Stimulated activated CD8-positive, alpha-beta memory T cell treated with anti-CD3 and anti-CD28 coated beads, Interleukin-12 subunit alpha, Interleukin-12 subunit beta, amount 100 ng/mL, for 1 hour (primary cell): ENCODE results near the gene USP36.
"Not testable (repeated sequence)": the region's sequence is repeated elsewhere in the genome, so short reads cannot be mapped to it uniquely, and the experiment has no call there.

Source experiments
- DNase-seq: peaks from one replicate; pipeline ENCODE4 v3.0.0-alpha.2; 2020; ENCODE audit warnings: low read depth

Gene USP36

DNA sequence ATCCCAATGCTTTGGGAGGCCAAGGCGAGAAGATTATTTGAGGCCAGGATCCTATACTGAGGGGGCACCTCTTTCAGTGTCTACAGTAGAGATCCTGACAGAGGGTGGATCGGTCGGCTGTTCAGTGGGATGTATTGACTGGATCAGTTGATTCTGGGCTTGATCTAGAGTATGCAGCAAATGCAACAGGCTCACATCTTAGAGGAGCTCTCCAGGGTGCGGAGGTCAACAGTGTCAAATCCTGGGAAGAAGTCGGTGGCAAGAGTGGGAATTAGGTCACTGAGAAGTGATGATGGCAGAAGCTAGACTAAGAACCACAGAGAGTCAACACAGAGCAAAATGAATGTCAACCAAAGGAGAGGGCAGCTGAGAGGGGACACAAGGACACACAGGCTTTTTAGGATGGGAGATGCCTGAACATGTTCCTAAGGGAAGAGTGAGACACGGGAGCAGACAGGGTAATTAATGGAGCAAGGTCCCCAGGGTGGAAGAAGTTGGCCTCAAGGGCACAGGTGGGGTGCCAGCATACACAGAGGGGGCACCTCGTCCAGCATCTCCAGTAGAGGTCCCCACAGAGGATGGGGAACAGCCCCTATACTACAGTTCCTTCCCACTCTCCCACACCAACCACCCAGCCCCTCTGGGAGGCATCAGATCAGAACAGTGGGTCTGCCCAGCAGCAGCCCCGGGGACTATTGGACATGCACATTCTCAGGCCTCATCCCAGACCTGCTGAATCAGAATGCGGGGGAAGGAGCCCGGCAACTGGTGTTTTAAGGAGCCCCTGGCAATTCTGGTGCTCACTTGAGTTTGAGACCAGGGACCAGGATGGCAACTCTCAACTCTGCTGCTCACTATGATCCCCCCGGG is 48.5 kb downstream of the USP36 start:
- DNase-seq, result no peak

DNA sequence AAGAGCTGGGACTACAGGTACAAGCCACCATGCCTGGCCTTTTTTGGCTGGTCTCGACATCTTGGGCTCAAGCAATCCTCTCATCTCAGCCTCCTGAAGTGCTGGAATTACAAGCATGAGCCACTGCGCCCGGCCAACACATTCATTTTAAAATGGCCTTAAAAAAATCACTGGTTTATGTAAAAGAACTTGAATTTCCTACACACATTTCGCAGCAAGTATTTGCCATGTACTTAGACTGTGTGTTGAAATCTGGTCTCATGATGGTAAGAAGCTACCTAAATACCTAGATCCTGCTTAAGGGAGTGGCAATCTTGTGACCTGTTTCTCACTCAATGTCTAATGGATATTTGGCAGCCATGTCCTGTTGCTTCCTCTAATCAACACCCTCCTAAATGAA is 50.1 kb downstream of the USP36 start:
- no peak for DNase-seq

DNA sequence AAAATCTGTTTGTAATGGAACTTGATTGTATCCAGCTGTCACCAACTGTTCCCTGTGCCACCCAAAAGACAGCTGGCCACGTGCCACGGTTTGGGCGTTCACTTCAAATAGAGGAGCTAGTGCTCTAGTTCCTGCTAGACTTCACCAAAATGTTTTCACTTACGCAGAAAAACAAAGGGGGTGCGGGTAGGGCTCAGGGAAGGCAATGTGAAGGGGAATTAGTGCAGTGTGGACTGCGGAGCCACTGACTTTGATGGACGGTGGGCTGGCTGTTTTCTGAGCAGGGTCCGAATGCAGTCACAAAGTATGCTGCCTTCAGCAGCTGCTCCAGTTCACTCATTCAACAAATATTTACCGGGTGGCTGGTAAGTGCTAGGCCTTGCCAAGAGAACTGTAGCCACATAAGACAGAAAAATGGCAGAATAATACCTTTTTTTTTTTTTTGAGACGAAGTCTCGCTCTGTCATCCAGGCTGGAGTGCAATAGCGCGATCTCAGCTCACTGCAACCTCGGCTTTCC is 50.9 kb downstream of the USP36 start:
- DNase-seq, result no peak

- no peak for DNase-seq
These were observed 51.4 kb downstream of the USP36 start for GRCh38 chr17:78789149-78789662.

DNA sequence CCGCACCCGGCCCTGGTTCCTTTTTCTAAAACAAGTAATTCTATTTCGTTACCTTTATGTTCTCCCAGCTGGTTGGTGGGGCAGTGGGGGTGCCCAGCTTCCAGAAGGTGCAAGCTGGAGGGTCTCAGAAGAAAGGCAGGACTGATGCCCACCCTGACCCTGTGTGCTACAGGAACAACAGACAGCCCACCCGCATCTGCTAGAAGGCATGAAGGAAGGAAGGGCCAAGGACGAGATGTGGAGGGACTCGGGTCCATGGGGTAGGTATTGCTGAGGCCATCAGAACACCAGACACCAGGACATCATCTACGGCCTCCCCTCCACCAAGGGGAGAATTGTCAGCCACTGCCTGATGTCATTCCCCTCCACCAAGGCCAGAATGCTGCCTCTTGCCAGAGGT is 52.2 kb downstream of the USP36 start:
- DNase-seq, result no peak

DNA sequence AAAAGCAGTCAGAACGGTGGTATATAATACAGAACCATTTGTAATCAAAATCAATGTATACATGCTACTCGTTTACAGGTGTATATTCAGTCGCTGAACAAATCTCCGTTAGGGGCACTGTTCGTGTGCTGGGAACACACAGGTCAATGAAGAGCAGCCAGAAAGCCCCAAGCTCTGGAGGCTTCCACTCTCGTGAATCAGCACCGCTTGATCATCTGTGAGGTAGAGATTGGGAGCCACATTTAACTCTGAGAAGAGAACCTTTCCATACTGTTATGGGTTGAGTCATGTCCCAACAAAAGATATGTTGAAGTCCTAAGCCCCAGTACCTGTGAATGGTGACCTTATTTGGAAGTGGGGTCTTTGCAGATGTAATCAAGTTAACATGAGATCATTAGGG is 53.2 kb downstream of the USP36 start:
- no peak for DNase-seq

DNA sequence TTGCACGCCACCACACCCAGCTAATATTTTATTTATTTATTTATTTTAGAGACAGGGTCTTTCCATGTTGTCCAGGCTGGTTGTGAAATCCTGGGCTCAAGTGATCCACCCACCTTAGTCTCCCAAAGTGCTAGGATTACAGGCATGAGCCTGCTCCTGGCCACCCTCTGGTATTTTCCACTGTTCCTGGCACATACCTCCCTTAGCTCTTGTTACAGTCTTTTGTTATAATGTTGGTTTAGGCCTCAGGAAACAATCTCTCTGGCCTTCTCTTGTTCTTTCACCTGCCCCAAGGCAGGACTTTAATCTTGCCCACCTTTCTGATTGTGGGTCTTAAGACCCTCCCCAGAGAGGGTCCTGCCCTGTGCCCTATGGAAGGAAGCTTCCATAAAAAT is 55.0 kb downstream of the USP36 start:
- DNase-seq, result no peak

DNA sequence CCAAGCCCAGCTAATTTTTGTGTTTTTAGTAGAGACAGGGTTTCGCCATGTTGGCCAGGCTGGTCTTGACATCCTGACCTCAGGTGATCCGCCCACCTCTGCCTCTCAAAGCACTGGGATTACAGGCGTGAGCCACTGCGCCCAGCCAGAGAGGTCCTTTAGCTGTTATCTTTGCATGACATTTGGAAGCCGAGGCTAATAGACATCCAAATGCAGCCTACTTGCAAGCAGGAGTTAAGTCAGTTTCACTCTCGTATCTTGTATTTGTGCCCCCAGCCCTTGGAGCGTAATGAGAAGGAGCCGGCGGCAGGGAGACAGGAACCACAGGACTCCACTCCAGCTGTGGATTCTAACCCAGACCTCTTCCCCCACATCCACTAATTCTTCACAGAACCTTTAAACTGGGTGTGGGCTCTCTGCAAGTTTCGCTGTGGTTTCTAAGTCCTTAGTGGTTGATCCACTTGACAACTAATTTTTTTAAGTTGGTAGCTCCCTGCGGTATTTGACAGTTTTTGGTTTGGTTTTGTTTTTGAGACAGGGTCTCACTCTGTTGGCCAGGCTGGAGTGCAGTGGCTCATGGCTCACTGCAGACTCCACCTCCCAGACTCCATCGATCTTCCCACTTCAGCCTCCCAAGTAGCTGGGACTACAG is 55.5 kb downstream of the USP36 start:
- DNase-seq, result no peak

- no peak for DNase-seq
These were observed 56.3 kb downstream of the USP36 start for GRCh38 chr17:78784352-78784751.

- DNase-seq, result no peak
These were observed 56.8 kb downstream of the USP36 start for GRCh38 chr17:78783711-78784324.

DNA sequence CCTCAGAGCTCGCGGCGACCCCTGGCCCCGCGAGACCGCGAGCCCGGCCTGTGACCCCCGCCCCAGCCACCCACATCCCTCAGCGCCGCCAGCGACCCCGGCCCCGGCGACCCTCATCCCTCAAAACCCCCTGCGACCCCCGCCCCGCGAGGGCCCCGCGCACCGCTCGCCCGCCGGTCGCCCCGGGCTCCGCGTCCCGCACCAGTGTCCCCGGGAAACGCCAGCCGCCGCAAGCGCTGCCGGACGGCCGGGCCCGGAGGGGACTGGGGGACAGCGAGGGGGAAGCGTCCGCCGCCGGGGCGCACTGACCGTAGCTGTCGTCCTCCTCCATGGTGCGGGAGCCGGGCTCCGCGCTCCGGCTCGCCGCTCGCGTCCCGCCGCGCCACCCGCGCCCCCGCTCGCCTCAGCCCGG is 58.7 kb downstream of the USP36 start, which contains the start of gene CYTH1:
Gene CYTH1, minus strand, starts transcription at position 381 of the 412 bp plus-strand sequence. Its CDS starts 50 bp downstream, at position 331.
- no peak for DNase-seq

DNA sequence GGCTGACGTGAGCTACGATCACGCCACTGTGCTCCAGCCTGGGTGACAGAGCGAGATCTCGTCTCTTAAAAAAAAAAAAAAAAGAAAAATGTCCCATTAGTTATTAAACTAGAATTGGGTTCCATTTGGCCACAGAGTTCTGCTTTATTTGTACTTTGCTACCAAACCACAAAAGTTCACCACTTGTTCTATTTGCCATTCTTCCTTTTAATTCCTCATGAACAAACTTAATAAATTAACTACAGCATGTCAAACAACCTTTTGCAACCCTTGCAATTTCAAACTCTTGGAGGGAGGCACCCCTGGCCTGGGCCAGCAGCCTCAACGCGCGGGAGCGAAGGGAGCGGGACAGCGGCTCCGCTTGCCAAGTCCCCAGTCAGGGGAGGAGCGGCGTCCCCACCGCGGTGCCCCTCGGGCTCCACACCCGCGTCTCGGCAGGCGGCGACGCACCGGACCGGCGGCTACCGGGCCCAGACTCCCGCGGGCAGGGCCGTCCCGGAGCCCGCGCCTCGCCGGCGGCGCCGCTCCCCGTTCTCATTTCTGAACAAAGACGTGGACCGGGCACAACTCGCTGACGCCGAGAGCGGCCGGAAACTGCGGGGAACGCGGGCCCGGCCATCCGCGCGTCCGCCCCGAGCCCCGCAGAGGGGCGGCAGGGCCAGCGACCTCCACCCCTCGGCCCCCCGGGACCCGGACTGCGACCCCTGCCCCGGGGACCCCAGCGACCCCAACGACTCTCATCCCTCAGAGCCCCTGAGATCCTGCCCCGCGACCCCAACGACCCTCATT is 59.3 kb downstream of the USP36 start:
- peak; percentile 30 for DNase-seq

DNA sequence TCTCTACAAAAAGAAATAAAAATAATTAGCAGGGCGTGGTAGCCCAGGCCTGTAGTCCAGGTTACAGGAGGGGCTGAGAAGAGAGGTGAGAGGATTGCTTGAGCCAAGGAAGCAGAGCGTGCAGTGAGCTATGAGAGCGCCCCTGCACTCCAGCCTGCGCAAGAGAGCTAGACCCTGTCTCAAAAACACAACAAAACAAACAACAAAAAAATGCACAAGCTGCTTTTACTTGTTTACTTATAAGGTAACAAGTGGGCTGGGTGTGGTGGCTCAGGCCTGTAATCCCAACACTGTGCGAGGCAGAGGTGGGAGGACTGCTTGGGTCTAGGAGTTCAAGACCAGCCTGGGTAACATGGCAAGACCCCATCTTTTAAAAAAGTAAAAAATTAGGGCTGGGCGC is 60.3 kb downstream of the USP36 start:
- DNase-seq, result no peak

- DNase-seq, result peak; percentile 33
These were observed 60.8 kb downstream of the USP36 start for GRCh38 chr17:78779850-78780249.

DNA sequence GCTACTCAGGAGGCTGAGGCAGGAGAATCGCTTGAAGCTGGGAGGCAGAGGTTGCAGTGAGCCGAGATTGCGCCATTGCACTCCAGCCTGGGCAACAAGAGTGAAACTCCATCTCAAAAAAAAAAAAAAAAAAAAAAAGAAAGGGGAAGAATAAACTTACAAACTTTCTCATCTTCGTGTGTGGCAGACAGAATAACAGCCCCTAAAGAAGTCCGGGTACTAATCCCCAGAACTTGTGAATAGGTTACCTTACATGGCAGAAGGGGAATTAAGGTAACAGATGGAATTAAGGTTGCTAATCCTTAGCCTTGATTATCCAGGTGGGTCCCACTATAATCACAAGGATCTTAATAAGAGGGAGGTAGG is 61.3 kb downstream of the USP36 start:
- not testable (repeated sequence) for DNase-seq

GRCh38 chr17:78777881-78778280 is 62.7 kb downstream of the USP36 start:
- no peak for DNase-seq

DNA sequence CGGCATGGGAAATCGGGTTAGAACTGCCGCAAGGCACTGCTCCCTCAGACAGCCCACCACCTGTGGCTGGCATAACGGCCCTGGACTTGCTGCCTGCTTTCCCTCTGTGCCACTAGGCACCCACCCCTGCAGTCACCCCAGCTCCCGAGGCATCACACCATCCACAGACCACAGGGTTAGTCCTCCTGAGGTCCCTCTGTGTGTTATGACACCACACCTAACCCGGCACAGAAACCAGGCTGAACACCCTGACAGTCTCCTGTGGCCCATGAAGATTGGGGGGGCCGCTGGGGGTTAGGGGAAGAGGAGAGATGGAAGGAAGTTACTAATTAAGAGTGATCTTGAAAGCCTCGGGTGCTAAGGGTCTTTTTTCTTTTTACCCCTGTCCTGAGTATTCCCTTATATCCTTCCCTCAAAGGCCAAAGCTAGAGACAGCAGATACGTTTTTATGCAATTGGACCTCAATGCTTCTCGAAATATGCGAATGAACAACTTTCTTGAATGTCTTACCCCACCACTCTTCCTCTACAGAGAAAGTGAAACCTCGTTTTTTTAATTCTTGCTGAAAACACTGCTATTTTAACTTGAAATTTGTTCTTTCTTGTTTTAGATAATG is 65.5 kb downstream of the USP36 start:
- peak; percentile 33 for DNase-seq

DNA sequence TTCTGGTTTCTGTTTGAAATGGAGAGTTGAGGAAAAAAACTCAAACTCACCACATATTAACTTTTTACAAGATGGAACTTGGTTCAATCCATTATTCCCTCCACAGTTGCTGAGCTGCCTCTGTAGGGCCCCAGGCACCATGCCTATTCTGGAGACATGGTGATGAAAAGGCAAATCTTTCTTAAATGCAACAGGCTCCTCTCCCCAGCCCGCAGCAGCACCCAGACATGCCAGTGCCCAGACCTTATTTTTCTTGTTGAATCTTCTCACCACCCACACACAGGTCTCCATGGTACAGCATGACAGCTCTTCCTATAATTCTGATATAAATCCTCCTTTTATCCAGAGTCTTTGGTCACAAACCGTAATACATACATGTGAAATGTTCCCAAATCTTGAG is 66.2 kb downstream of the USP36 start:
- DNase-seq, result no peak

- no peak for DNase-seq
These were observed 68.7 kb downstream of the USP36 start for GRCh38 chr17:78771758-78772382.

- DNase-seq, result no peak
These were observed 71.3 kb downstream of the USP36 start for GRCh38 chr17:78769196-78769773.

- no peak for DNase-seq
These were observed 72.8 kb downstream of the USP36 start for GRCh38 chr17:78767806-78768205.
